OCI-LY3 (cell line): ENCODE measurements around the gene GMCL1.

Source experiments
- H2AFZ ChIP-seq: fragments of 200-600, 300-600 bp; shearing (Covaris generic); 2 replicates; pipeline ENCODE4 v1.6.0; 2014; ENCODE audit warnings: antibody characterized with exemption, low read depth, low read length
- H3K27ac ChIP-seq: fragments of 200-600, 300-600 bp; sonication (generic); 2 replicates; pipeline ENCODE4 v1.5.1; 2014; ENCODE audit warnings: mild to moderate bottlenecking, low read length, moderate library complexity, mixed read lengths
- H3K27me3 ChIP-seq: fragments of 200-600, 300-600 bp; sonication (generic); 2 replicates; pipeline ENCODE4 v1.6.1; 2014; ENCODE audit warnings: low read depth, low read length, mixed read lengths
- H3K36me3 ChIP-seq: fragments of 200-600, 300-600 bp; sonication (generic); replicated peaks from 2 replicates; pipeline ENCODE3; 2014; ENCODE audit warnings: low read depth, low read length, mixed read lengths
- H3K4me1 ChIP-seq: fragments of 300-600, 200-600 bp; sonication (generic); 2 replicates; pipeline ENCODE4 v1.6.1; 2014; ENCODE audit warnings: low read length, mixed read lengths
- H3K4me2 ChIP-seq: fragments of 200-600, 300-600 bp; sonication (generic); 2 replicates; pipeline ENCODE4 v1.6.1; 2014; ENCODE audit warnings: low read length, mixed read lengths
- H3K4me3 ChIP-seq: fragments of 300-600, 200-600 bp; sonication (generic); 2 replicates; pipeline ENCODE4 v1.5.1; 2014; ENCODE audit warnings: antibody characterized with exemption, mild to moderate bottlenecking, low read length, moderate library complexity
- H3K79me2 ChIP-seq: fragments of 300-600, 200-600 bp; shearing (Covaris generic); 2 replicates; pipeline ENCODE4 v1.6.1; 2014; ENCODE audit warnings: mild to moderate bottlenecking, low read length, mixed read lengths
- H3K9ac ChIP-seq: fragments of 300-600, 200-600 bp; shearing (Covaris generic); 2 replicates; pipeline ENCODE4 v1.6.0; 2014; ENCODE audit warnings: mild to moderate bottlenecking, low read length, moderate library complexity
- H3K9me3 ChIP-seq: fragments of 200-600, 300-600 bp; shearing (Covaris generic); 2 replicates; pipeline ENCODE4 v1.6.1; 2014; ENCODE audit warnings: low read length, mixed read lengths; ENCODE audit not compliant: insufficient read depth
- H4K20me1 ChIP-seq: fragments of 200-600, 300-600 bp; sonication (generic); 2 replicates; pipeline ENCODE4 v1.6.1; 2016; ENCODE audit warnings: low read length, mixed read lengths; ENCODE audit not compliant: insufficient read depth
- EZH2phosphoT487 ChIP-seq: fragments of 200-600 bp; shearing (Covaris generic); IDR thresholded peaks from 2 replicates; pipeline ENCODE4 v1.6.1; 2018; ENCODE audit warnings: antibody characterized with exemption, mixed run types, low read depth
- TF ChIP-seq, protein P1 (sequence below): fragments of 200-600, 300-600 bp; sonication (generic); IDR thresholded peaks from 2 replicates; pipeline ENCODE4 v1.5.1; 2014; ENCODE audit warnings: antibody characterized with exemption, low read length, low read depth

Gene GMCL1

GRCh38 chr2:69811018-69811417 lies 18.4 kb upstream of the GMCL1 start:
- no peaks in the 10 kb centered on the region for H3K27me3 ChIP-seq
- H3K4me3 ChIP-seq: no peak overlapping the region
- no peak overlapping the region for H3K9ac ChIP-seq
- H3K9me3 ChIP-seq: no peaks in the 10 kb centered on the region
- no peaks in the 10 kb centered on the region for H4K20me1 ChIP-seq
- TF ChIP-seq, protein P1, sequence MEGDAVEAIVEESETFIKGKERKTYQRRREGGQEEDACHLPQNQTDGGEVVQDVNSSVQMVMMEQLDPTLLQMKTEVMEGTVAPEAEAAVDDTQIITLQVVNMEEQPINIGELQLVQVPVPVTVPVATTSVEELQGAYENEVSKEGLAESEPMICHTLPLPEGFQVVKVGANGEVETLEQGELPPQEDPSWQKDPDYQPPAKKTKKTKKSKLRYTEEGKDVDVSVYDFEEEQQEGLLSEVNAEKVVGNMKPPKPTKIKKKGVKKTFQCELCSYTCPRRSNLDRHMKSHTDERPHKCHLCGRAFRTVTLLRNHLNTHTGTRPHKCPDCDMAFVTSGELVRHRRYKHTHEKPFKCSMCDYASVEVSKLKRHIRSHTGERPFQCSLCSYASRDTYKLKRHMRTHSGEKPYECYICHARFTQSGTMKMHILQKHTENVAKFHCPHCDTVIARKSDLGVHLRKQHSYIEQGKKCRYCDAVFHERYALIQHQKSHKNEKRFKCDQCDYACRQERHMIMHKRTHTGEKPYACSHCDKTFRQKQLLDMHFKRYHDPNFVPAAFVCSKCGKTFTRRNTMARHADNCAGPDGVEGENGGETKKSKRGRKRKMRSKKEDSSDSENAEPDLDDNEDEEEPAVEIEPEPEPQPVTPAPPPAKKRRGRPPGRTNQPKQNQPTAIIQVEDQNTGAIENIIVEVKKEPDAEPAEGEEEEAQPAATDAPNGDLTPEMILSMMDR: no peak
- TF ChIP-seq EZH2phosphoT487: no peak
- no peaks in the 10 kb centered on the region for H3K4me1 ChIP-seq
- no peak overlapping the region for H3K4me2 ChIP-seq
- peaks cover 2% of the 10 kb centered on the region for H3K36me3 ChIP-seq
- no peak overlapping the region for H2AFZ ChIP-seq
- no peak overlapping the region for H3K27ac ChIP-seq
- H3K79me2 ChIP-seq: no peaks in the 10 kb centered on the region

- H3K9me3 ChIP-seq: no peaks in the 10 kb centered on the region
- no peaks in the 10 kb centered on the region for H3K79me2 ChIP-seq
- H2AFZ ChIP-seq: no peak overlapping the region
- no peak for TF ChIP-seq EZH2phosphoT487
- TF ChIP-seq, protein P1: no peak
- no peaks in the 10 kb centered on the region for H4K20me1 ChIP-seq
- no peak overlapping the region for H3K4me3 ChIP-seq
- no peaks in the 10 kb centered on the region for H3K27me3 ChIP-seq
- H3K4me1 ChIP-seq: peaks cover 4% of the 10 kb centered on the region
- H3K36me3 ChIP-seq: no peaks in the 10 kb centered on the region
- no peak overlapping the region for H3K4me2 ChIP-seq
- H3K9ac ChIP-seq: no peak overlapping the region
- H3K27ac ChIP-seq: no peak overlapping the region
Observed at GRCh38 chr2:69811591-69811990, 17.9 kb upstream of the GMCL1 start.

DNA sequence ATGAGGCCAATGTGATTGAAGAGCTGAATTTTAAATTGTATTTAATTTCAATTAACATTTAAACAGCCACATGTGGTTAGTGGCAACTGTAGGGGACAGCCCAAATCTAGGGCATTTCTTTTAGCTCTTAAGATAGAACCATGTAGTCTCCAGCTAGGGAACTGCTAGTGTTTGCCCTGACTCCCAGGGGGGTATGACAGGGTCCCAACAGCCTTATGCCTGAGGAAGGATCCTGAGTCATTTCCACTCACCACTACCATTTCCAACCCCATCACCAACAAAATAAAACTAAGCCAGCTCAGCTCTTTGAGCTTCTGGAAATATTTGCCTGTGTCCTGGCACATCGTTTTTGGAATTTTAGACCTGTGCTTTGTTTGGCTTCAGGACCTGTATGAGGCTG lies 13.7 kb upstream of the GMCL1 start:
- no peaks in the 10 kb centered on the region for H3K36me3 ChIP-seq
- peaks cover 12% of the 10 kb centered on the region for H3K4me1 ChIP-seq
- H3K79me2 ChIP-seq: no peaks in the 10 kb centered on the region
- no peak overlapping the region for H3K9ac ChIP-seq
- H3K4me2 ChIP-seq: no peak overlapping the region
- no peak overlapping the region for H2AFZ ChIP-seq
- H4K20me1 ChIP-seq: no peaks in the 10 kb centered on the region
- no peak overlapping the region for H3K27ac ChIP-seq
- no peaks in the 10 kb centered on the region for H3K27me3 ChIP-seq
- TF ChIP-seq, protein P1: no peak
- no peak for TF ChIP-seq EZH2phosphoT487
- no peak overlapping the region for H3K4me3 ChIP-seq
- H3K9me3 ChIP-seq: no peaks in the 10 kb centered on the region

DNA sequence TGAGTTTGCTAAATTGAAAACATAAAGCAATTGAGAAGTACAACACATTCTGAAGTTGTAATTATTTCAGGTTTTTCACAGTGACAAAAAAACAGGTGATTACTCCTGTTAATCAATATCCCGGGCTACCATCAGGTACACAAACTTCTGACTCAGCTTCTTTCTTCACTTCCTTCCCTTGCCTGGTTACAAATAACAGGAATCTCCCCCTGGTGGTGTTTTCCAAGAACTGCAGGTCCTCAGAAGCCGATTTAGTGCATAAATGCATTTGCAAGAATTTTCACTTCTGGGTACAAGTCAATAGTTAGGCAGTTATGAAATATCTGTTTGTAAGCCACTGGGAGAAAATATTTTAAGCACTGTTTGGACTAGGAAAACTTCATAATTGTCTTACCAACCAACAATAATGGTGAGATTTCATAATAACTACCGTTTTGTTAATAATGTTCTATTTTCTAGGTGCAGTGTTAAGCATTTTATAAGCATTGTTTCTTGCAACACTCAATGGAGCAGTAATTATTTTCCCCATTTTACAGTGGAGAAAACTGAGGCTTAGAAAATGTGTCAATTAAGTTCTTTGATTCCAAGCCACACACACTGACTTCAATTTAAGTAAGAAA lies 12.4 kb upstream of the GMCL1 start:
- H3K79me2 ChIP-seq: no peaks in the 10 kb centered on the region
- TF ChIP-seq, protein P1: peak; percentile 95
- TF ChIP-seq EZH2phosphoT487: no peak
- H3K4me2 ChIP-seq: peak overlapping the region; percentile 63
- no peak overlapping the region for H3K27ac ChIP-seq
- 0 out of 2 replicates have a peak overlapping the region, but pooled peaks have one; percentile 22 for H3K4me3 ChIP-seq
- peaks cover 12% of the 10 kb centered on the region for H3K4me1 ChIP-seq
- no peaks in the 10 kb centered on the region for H3K9me3 ChIP-seq
- H3K27me3 ChIP-seq: no peaks in the 10 kb centered on the region
- H4K20me1 ChIP-seq: no peaks in the 10 kb centered on the region
- no peaks in the 10 kb centered on the region for H3K36me3 ChIP-seq
- H2AFZ ChIP-seq: no peak overlapping the region
- 0 out of 2 replicates have a peak overlapping the region, but pooled peaks have one; percentile 2 for H3K9ac ChIP-seq
